Femur (tissue), 1 donor: ENCODE measurements around the gene USP17L11.
"Not testable (repeated sequence)": the region's sequence is repeated elsewhere in the genome, so short reads cannot be mapped to it uniquely, and the experiment has no call there.

Experiments used
- DNase-seq: peaks from one replicate; pipeline ENCODE4 v3.0.0-alpha.2; 2017

The USP17L11 gene, protein sequence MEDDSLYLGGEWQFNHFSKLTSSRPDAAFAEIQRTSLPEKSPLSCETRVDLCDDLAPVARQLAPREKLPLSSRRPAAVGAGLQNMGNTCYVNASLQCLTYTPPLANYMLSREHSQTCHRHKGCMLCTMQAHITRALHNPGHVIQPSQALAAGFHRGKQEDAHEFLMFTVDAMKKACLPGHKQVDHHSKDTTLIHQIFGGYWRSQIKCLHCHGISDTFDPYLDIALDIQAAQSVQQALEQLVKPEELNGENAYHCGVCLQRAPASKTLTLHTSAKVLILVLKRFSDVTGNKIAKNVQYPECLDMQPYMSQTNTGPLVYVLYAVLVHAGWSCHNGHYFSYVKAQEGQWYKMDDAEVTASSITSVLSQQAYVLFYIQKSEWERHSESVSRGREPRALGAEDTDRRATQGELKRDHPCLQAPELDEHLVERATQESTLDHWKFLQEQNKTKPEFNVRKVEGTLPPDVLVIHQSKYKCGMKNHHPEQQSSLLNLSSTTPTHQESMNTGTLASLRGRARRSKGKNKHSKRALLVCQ

DNA sequence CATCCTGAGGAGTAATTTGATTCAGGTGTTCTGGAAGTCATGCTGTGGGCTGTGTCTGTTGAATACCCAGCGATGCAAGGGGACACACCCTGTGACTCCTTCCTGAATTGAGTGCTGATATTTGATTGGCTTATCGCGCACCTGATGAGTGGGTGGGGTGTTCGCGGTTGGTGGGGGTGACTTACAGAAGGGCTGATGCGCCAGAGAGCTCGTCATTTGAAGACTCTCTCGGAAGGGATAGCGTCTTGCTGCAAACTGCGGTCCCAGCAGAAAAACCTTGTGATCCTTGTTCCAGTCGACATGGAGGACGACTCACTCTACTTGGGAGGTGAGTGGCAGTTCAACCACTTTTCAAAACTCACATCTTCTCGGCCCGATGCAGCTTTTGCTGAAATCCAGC is at the start of gene USP17L11:
TSS of gene USP17L11 (plus strand) at position 301 of the 400 bp plus-strand sequence. CDS start at position 301, 0 bp downstream.
- not testable (repeated sequence) for DNase-seq

DNA sequence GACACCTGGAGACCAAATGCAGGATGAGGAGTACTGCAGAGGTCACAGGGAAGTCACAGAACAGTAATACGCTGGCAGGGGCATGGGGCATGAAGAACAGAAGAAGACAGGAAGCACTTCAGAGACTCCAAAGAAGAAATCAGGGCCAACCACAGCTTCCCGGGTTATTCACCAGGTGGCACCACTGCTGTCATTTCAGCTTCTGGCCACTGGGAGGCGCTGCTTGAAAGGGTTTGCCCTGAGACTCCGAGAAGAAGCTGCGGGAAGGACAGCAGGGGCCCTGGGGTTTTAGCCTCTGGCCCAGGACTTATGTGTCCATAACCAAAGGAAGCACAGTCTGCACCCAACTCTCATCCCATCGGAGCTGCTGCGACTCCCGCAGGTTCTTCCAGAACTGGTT is 49.2 kb upstream of the USP17L11 start:
- DNase-seq = not testable (repeated sequence)

DNA sequence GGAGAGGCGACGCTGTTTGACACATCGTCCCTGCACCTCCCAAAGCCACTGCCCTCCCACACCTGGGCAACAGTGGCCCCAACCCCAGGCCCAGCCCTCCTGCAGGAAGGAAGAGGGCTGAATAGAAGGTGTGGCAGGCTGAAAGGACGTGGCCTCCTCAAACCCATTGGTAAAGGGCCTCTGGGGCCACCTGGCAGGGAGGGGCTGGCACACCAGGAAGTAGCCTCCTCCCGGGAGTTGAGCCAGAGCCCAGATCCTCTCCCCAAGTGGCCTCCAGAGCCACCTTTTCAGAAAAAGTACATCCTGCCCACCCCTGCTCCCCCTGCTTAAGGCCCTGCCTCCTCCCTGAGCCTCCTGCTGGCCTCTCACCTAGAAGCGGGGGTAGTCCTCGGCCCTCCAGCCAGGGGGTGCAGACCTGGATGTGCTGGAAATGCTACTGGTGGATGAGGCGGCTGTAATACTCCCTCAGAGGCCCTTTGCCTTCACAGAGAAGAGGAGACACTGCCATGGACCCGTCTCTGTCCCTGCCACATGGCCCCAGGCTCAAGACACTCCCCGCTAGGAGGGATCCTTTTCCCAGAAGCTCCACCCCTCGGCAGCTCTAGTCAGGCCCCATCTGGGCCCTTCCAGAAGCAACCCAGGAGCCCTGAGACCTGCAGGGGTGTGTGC is 45.3 kb upstream of the USP17L11 start, which contains the start of gene FAM90A26:
TSS of gene FAM90A26 (plus strand) at position 619 of the 669 bp plus-strand sequence. CDS start 2,764 bp downstream, outside the sequence.
- not testable (repeated sequence) for DNase-seq

DNA sequence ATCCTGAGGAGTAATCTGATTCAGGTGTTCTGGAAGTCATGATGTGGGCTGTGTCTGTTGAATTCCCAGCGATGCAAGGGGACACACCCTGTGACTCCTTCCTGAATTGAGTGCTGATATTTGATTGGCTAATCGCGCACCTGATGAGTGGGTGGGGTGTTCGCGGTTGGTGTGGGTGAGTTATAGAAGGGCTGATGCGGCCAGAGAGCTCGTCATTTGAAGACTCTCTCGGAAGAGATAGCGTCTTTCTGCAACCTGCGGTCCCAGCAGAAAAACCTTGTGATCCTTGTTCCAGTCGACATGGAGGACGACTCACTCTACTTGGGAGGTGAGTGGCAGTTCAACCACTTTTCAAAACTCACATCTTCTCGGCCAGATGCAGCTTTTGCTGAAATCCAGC is 4.8 kb upstream of the USP17L11 start, which contains the start of gene USP17L10:
TSS of gene USP17L10 (plus strand) at position 301 of the 400 bp plus-strand sequence. CDS start at position 301, 0 bp downstream.
- DNase-seq = not testable (repeated sequence)

DNA sequence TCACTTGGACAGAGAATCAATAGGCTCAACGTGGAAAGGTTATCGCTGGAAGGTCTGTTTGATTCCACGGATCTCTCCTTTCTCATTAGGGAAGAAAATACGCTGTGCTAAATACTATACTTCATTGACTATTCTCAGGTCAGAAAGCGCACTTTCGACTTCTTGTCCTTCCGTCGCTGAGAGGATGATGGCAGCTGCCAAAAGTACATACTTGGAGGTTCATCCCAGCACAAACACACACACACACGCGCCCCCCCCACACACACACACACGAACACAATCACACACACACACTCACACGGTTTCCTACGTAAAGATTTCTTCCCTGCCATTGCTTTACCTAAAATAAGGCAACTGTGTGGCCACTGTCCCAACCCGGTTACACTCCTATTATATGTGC is 504 bp upstream of the USP17L11 start:
- DNase-seq = not testable (repeated sequence)

DNA sequence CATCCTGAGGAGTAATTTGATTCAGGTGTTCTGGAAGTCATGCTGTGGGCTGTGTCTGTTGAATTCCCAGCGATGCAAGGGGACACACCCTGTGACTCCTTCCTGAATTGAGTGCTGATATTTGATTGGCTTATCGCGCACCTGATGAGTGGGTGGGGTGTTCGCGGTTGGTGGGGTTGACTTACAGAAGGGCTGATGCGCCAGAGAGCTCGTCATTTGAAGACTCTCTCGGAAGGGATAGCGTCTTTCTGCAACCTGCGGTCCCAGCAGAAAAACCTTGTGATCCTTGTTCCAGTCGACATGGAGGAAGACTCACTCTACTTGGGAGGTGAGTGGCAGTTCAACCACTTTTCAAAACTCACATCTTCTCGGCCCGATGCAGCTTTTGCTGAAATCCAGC is 4.6 kb downstream of the USP17L11 start, which contains the start of gene USP17L12:
TSS of gene USP17L12 (plus strand) at position 301 of the 400 bp plus-strand sequence. CDS start at position 301, 0 bp downstream.
- not testable (repeated sequence) for DNase-seq

DNA sequence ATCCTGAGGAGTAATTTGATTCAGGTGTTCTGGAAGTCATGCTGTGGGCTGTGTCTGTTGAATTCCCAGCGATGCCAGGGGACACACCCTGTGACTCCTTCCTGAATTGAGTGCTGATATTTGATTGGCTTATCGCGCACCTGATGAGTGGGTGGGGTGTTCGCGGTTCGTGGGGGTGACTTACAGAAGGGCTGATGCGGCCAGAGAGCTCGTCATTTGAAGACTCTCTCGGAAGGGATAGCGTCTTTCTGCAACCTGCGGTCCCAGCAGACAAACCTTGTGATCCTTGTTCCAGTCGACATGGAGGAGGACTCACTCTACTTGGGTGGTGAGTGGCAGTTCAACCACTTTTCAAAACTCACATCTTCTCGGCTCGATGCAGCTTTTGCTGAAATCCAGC is 9.4 kb downstream of the USP17L11 start, which contains the start of gene USP17L13:
TSS of gene USP17L13 (plus strand) at position 301 of the 400 bp plus-strand sequence. CDS start at position 301, 0 bp downstream.
- DNase-seq = not testable (repeated sequence)

DNA sequence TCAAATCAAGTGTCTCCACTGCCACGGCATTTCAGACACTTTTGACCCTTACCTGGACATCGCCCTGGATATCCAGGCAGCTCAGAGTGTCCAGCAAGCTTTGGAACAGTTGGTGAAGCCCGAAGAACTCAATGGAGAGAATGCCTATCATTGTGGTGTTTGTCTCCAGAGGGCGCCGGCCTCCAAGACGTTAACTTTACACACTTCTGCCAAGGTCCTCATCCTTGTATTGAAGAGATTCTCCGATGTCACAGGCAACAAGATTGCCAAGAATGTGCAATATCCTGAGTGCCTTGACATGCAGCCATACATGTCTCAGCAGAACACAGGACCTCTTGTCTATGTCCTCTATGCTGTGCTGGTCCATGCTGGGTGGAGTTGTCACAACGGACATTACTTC is 15.0 kb downstream of the USP17L11 start:
- not testable (repeated sequence) for DNase-seq

DNA sequence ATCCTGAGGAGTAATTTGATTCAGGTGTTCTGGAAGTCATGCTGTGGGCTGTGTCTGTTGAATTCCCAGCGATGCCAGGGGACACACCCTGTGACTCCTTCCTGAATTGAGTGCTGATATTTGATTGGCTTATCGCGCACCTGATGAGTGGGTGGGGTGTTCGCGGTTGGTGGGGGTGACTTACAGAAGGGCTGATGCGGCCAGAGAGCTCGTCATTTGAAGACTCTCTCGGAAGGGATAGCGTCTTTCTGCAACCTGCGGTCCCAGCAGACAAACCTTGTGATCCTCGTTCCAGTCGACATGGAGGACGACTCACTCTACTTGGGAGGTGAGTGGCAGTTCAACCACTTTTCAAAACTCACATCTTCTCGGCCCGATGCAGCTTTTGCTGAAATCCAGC is 18.9 kb downstream of the USP17L11 start, which contains the start of gene USP17L15:
TSS of gene USP17L15 (plus strand) at position 301 of the 400 bp plus-strand sequence. CDS start at position 301, 0 bp downstream.
- DNase-seq = not testable (repeated sequence)

DNA sequence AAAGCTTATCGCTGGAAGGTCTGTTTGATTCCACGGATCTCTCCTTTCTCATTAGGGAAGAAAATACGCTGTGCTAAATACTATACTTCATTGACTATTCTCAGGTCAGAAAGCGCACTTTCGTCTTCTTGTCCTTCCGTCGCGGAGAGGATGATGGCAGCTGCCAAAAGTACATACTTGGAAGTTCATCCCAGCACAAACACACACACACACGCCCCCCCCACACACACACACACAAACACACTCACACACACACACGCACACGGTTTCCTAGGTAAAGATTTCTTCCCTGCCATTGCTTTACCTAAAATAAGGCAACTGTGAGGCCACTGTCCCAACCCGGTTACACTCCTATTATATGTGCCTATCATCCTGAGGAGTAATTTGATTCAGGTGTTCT is 23.3 kb downstream of the USP17L11 start:
- DNase-seq = not testable (repeated sequence)

DNA sequence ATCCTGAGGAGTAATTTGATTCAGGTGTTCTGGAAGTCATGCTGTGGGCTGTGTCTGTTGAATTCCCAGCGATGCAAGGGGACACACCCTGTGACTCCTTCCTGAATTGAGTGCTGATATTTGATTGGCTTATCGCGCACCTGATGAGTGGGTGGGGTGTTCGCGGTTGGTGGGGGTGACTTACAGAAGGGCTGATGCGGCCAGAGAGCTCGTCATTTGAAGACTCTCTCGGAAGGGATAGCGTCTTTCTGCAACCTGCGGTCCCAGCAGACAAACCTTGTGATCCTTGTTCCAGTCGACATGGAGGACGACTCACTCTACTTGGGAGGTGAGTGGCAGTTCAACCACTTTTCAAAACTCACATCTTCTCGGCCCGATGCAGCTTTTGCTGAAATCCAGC is 28.4 kb downstream of the USP17L11 start, which contains the start of gene USP17L17:
TSS of gene USP17L17 (plus strand) at position 301 of the 400 bp plus-strand sequence. CDS start at position 301, 0 bp downstream.
- DNase-seq = not testable (repeated sequence)

DNA sequence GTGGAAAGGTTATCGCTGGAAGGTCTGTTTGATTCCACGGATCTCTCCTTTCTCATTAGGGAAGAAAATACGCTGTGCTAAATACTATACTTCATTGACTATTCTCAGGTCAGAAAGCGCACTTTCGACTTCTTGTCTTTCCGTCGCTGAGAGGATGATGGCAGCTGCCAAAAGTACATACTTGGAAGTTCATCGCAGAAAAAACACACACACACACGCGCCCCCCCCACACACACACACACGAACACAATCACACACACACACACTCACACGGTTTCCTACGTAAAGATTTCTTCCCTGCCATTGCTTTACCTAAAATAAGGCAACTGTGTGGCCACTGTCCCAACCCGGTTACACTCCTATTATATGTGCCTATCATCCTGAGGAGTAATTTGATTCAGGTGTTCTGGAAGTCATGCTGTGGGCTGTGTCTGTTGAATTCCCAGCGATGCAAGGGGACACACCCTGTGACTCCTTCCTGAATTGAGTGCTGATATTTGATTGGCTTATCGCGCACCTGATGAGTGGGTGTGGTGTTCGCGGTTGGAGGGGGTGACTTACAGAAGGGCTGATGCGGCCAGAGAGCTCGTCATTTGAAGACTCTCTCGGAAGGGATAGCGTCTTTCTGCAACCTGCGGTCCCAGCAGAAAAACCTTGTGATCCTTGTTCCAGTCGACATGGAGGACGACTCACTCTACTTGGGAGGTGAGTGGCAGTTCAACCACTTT is 32.9 kb downstream of the USP17L11 start, which contains the start of gene USP17L18:
TSS of gene USP17L18 (plus strand) at position 678 of the 728 bp plus-strand sequence. CDS start at position 678, 0 bp downstream.
- not testable (repeated sequence) for DNase-seq

DNA sequence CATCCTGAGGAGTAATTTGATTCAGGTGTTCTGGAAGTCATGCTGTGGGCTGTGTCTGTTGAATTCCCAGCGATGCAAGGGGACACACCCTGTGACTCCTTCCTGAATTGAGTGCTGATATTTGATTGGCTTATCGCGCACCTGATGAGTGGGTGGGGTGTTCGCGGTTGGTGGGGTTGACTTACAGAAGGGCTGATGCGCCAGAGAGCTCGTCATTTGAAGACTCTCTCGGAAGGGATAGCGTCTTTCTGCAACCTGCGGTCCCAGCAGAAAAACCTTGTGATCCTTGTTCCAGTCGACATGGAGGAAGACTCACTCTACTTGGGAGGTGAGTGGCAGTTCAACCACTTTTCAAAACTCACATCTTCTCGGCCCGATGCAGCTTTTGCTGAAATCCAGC is 37.9 kb downstream of the USP17L11 start, which contains the start of gene USP17L19:
TSS of gene USP17L19 (plus strand) at position 301 of the 400 bp plus-strand sequence. CDS start at position 301, 0 bp downstream.
- not testable (repeated sequence) for DNase-seq

DNA sequence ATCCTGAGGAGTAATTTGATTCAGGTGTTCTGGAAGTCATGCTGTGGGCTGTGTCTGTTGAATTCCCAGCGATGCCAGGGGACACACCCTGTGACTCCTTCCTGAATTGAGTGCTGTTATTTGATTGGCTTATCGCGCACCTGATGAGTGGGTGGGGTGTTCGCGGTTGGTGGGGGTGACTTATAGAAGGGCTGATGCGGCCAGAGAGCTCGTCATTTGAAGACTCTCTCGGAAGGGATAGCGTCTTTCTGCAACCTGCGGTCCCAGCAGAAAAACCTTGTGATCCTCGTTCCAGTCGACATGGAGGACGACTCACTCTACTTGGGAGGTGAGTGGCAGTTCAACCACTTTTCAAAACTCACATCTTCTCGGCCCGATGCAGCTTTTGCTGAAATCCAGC is 42.6 kb downstream of the USP17L11 start, which contains the start of gene USP17L20:
TSS of gene USP17L20 (plus strand) at position 301 of the 400 bp plus-strand sequence. CDS start at position 301, 0 bp downstream.
- DNase-seq = not testable (repeated sequence)

DNA sequence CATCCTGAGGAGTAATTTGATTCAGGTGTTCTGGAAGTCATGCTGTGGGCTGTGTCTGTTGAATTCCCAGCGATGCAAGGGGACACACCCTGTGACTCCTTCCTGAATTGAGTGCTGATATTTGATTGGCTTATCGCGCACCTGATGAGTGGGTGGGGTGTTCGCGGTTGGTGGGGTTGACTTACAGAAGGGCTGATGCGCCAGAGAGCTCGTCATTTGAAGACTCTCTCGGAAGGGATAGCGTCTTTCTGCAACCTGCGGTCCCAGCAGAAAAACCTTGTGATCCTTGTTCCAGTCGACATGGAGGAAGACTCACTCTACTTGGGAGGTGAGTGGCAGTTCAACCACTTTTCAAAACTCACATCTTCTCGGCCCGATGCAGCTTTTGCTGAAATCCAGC is 47.4 kb downstream of the USP17L11 start, which contains the start of gene USP17L21:
TSS of gene USP17L21 (plus strand) at position 301 of the 400 bp plus-strand sequence. CDS start at position 301, 0 bp downstream.
- DNase-seq = not testable (repeated sequence)
